ENCODE results near the gene ALG2.

DNA sequence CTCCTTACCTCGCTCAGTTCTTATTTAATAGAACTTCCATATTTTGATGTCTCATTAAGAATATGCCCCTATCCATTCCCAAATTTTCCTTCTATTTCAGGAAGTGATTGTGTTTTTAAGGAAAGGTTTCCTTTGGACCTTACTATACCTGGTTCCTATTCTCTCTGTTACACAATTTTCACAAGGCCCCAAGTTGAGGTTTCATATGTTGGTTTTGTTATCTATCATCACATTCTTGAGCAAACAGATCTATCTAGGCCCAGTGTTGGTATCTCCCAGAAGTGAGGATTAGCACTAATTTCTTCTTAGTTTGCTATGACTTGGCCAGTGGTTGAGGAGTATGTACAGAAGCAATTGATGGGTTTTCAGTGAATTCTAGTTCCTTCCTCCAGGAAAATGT lies 41.5 kb downstream of the ALG2 start:
- TF ChIP-seq, protein P1, sequence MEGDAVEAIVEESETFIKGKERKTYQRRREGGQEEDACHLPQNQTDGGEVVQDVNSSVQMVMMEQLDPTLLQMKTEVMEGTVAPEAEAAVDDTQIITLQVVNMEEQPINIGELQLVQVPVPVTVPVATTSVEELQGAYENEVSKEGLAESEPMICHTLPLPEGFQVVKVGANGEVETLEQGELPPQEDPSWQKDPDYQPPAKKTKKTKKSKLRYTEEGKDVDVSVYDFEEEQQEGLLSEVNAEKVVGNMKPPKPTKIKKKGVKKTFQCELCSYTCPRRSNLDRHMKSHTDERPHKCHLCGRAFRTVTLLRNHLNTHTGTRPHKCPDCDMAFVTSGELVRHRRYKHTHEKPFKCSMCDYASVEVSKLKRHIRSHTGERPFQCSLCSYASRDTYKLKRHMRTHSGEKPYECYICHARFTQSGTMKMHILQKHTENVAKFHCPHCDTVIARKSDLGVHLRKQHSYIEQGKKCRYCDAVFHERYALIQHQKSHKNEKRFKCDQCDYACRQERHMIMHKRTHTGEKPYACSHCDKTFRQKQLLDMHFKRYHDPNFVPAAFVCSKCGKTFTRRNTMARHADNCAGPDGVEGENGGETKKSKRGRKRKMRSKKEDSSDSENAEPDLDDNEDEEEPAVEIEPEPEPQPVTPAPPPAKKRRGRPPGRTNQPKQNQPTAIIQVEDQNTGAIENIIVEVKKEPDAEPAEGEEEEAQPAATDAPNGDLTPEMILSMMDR (conservative IDR thresholded peaks at IDR 0.05; ENCODE audit: low read depth in 2 of 2), result no peak
- TF ChIP-seq EZH2 (IDR thresholded peaks at IDR 0.05; ENCODE audit: low read depth, unreplicated experiment) (no peak), NANOG (IDR thresholded peaks at IDR 0.05; ENCODE audit: borderline replicate concordance) (no peak), POLR2AphosphoS5 (IDR thresholded peaks at IDR 0.05; ENCODE audit: low read depth) (no peak), JUNB (IDR thresholded peaks at IDR 0.05; ENCODE audit: unreplicated experiment) (no peak), EZH2phosphoT487 (IDR thresholded peaks at IDR 0.05; ENCODE audit: unreplicated experiment) (no peak), CREB1 (CRISPR knock-in tag; IDR thresholded peaks at IDR 0.05; ENCODE audit: low read depth) (no peak), ZNF331 (CRISPR knock-in tag; IDR thresholded peaks at IDR 0.05; ENCODE audit: low read depth) (no peak)
- TF ChIP-seq, protein P2, sequence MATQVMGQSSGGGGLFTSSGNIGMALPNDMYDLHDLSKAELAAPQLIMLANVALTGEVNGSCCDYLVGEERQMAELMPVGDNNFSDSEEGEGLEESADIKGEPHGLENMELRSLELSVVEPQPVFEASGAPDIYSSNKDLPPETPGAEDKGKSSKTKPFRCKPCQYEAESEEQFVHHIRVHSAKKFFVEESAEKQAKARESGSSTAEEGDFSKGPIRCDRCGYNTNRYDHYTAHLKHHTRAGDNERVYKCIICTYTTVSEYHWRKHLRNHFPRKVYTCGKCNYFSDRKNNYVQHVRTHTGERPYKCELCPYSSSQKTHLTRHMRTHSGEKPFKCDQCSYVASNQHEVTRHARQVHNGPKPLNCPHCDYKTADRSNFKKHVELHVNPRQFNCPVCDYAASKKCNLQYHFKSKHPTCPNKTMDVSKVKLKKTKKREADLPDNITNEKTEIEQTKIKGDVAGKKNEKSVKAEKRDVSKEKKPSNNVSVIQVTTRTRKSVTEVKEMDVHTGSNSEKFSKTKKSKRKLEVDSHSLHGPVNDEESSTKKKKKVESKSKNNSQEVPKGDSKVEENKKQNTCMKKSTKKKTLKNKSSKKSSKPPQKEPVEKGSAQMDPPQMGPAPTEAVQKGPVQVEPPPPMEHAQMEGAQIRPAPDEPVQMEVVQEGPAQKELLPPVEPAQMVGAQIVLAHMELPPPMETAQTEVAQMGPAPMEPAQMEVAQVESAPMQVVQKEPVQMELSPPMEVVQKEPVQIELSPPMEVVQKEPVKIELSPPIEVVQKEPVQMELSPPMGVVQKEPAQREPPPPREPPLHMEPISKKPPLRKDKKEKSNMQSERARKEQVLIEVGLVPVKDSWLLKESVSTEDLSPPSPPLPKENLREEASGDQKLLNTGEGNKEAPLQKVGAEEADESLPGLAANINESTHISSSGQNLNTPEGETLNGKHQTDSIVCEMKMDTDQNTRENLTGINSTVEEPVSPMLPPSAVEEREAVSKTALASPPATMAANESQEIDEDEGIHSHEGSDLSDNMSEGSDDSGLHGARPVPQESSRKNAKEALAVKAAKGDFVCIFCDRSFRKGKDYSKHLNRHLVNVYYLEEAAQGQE (IDR thresholded peaks at IDR 0.05; ENCODE audit: unreplicated experiment), result no peak
- TF ChIP-seq, protein P3, sequence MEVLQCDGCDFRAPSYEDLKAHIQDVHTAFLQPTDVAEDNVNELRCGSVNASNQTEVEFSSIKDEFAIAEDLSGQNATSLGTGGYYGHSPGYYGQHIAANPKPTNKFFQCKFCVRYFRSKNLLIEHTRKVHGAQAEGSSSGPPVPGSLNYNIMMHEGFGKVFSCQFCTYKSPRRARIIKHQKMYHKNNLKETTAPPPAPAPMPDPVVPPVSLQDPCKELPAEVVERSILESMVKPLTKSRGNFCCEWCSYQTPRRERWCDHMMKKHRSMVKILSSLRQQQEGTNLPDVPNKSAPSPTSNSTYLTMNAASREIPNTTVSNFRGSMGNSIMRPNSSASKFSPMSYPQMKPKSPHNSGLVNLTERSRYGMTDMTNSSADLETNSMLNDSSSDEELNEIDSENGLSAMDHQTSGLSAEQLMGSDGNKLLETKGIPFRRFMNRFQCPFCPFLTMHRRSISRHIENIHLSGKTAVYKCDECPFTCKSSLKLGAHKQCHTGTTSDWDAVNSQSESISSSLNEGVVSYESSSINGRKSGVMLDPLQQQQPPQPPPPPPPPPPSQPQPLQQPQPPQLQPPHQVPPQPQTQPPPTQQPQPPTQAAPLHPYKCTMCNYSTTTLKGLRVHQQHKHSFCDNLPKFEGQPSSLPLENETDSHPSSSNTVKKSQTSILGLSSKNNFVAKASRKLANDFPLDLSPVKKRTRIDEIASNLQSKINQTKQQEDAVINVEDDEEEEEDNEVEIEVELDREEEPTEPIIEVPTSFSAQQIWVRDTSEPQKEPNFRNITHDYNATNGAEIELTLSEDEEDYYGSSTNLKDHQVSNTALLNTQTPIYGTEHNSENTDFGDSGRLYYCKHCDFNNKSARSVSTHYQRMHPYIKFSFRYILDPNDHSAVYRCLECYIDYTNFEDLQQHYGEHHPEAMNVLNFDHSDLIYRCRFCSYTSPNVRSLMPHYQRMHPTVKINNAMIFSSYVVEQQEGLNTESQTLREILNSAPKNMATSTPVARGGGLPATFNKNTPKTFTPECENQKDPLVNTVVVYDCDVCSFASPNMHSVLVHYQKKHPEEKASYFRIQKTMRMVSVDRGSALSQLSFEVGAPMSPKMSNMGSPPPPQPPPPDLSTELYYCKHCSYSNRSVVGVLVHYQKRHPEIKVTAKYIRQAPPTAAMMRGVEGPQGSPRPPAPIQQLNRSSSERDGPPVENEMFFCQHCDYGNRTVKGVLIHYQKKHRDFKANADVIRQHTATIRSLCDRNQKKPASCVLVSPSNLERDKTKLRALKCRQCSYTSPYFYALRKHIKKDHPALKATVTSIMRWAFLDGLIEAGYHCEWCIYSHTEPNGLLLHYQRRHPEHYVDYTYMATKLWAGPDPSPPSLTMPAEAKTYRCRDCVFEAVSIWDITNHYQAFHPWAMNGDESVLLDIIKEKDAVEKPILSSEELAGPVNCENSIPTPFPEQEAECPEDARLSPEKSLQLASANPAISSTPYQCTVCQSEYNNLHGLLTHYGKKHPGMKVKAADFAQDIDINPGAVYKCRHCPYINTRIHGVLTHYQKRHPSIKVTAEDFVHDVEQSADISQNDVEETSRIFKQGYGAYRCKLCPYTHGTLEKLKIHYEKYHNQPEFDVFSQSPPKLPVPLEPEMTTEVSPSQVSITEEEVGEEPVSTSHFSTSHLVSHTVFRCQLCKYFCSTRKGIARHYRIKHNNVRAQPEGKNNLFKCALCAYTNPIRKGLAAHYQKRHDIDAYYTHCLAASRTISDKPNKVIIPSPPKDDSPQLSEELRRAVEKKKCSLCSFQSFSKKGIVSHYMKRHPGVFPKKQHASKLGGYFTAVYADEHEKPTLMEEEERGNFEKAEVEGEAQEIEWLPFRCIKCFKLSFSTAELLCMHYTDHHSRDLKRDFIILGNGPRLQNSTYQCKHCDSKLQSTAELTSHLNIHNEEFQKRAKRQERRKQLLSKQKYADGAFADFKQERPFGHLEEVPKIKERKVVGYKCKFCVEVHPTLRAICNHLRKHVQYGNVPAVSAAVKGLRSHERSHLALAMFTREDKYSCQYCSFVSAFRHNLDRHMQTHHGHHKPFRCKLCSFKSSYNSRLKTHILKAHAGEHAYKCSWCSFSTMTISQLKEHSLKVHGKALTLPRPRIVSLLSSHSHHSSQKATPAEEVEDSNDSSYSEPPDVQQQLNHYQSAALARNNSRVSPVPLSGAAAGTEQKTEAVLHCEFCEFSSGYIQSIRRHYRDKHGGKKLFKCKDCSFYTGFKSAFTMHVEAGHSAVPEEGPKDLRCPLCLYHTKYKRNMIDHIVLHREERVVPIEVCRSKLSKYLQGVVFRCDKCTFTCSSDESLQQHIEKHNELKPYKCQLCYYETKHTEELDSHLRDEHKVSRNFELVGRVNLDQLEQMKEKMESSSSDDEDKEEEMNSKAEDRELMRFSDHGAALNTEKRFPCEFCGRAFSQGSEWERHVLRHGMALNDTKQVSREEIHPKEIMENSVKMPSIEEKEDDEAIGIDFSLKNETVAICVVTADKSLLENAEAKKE (CRISPR knock-in tag; IDR thresholded peaks at IDR 0.05), result no peak
